ENCODE results near the gene EML1.

Gene EML1

GRCh38 chr14:99968191-99968920 lies 175.1 kb downstream of the EML1 start:
- no peak for DNase-seq (ENCODE audit: low spot score)

- DNase-seq (ENCODE audit: low spot score), result no peak
Observed at GRCh38 chr14:99968941-99969340, 175.7 kb downstream of the EML1 start.

GRCh38 chr14:99969673-99970322 lies 176.6 kb downstream of the EML1 start:
- DNase-seq (ENCODE audit: low spot score), result no peak

GRCh38 chr14:99971087-99971940 lies 178.1 kb downstream of the EML1 start:
- DNase-seq (ENCODE audit: low spot score), result peak; percentile 88

- DNase-seq (ENCODE audit: low spot score), result no peak
Observed at GRCh38 chr14:99971941-99972747, 178.9 kb downstream of the EML1 start.

- no peak for DNase-seq (ENCODE audit: low spot score)
Observed at GRCh38 chr14:99972748-99973466, 179.7 kb downstream of the EML1 start.

GRCh38 chr14:99975190-99975589 lies 182.0 kb downstream of the EML1 start:
- no peak for DNase-seq (ENCODE audit: low spot score)

- no peak for DNase-seq (ENCODE audit: low spot score)
Observed at GRCh38 chr14:99976021-99976420, 182.8 kb downstream of the EML1 start.

GRCh38 chr14:99976681-99977080 lies 183.5 kb downstream of the EML1 start:
- no peak for DNase-seq (ENCODE audit: low spot score)

GRCh38 chr14:99980299-99980698 lies 187.1 kb downstream of the EML1 start:
- no peak for DNase-seq (ENCODE audit: low spot score)

- no peak for DNase-seq (ENCODE audit: low spot score)
Observed at GRCh38 chr14:99981806-99982205, 188.6 kb downstream of the EML1 start.

GRCh38 chr14:99982537-99983250 lies 189.5 kb downstream of the EML1 start:
- peak; percentile 89 for DNase-seq (ENCODE audit: low spot score)

- DNase-seq (ENCODE audit: low spot score), result no peak
Observed at GRCh38 chr14:99983251-99984015, 190.2 kb downstream of the EML1 start.

GRCh38 chr14:99984036-99984435 lies 190.8 kb downstream of the EML1 start:
- DNase-seq (ENCODE audit: low spot score), result no peak

GRCh38 chr14:99986396-99986795 lies 193.2 kb downstream of the EML1 start:
- DNase-seq (ENCODE audit: low spot score), result no peak

GRCh38 chr14:99989032-99989431 lies 195.8 kb downstream of the EML1 start:
- no peak for DNase-seq (ENCODE audit: low spot score)

- DNase-seq (ENCODE audit: low spot score), result no peak
Observed at GRCh38 chr14:99990268-99991170, 197.3 kb downstream of the EML1 start.

GRCh38 chr14:99991331-99991730 lies 198.1 kb downstream of the EML1 start:
- DNase-seq (ENCODE audit: low spot score), result no peak
